ENCODE results near the gene NBAS.

GRCh38 chr2:15331787-15332186 is 229.3 kb downstream of the NBAS start:
- no peak for TF ChIP-seq CTCF (conservative IDR thresholded peaks at IDR 0.05; ENCODE audit: low read depth, low read length)
- TF ChIP-seq, protein P1, sequence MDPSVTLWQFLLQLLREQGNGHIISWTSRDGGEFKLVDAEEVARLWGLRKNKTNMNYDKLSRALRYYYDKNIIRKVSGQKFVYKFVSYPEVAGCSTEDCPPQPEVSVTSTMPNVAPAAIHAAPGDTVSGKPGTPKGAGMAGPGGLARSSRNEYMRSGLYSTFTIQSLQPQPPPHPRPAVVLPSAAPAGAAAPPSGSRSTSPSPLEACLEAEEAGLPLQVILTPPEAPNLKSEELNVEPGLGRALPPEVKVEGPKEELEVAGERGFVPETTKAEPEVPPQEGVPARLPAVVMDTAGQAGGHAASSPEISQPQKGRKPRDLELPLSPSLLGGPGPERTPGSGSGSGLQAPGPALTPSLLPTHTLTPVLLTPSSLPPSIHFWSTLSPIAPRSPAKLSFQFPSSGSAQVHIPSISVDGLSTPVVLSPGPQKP (IDR thresholded peaks at IDR 0.05; ENCODE audit: borderline replicate concordance, low read depth, low read length) = no peak
- no peak for TF ChIP-seq RFX5 (IDR thresholded peaks at IDR 0.05; ENCODE audit: low read depth, low read length)
- TF ChIP-seq POLR2A (IDR thresholded peaks at IDR 0.05; ENCODE audit: low read depth, low read length) = no peak
- no peak for TF ChIP-seq CEBPB (IDR thresholded peaks at IDR 0.05; ENCODE audit: low read depth, low read length)
- TF ChIP-seq RCOR1 (IDR thresholded peaks at IDR 0.05; ENCODE audit: insufficient replicate concordance, low read length) = no peak
- TF ChIP-seq, protein P2, sequence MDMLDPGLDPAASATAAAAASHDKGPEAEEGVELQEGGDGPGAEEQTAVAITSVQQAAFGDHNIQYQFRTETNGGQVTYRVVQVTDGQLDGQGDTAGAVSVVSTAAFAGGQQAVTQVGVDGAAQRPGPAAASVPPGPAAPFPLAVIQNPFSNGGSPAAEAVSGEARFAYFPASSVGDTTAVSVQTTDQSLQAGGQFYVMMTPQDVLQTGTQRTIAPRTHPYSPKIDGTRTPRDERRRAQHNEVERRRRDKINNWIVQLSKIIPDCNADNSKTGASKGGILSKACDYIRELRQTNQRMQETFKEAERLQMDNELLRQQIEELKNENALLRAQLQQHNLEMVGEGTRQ (IDR thresholded peaks at IDR 0.05; ENCODE audit: low read depth, low read length) = no peak
- TF ChIP-seq SMC3 (IDR thresholded peaks at IDR 0.05; ENCODE audit: low read depth, low read length) = no peak
- TF ChIP-seq MAFK (IDR thresholded peaks at IDR 0.05; ENCODE audit: low read depth, low read length) = no peak
- no peak for TF ChIP-seq FOS (IDR thresholded peaks at IDR 0.05; ENCODE audit: low read depth, low read length)
- no peak for TF ChIP-seq RAD21 (IDR thresholded peaks at IDR 0.05; ENCODE audit: low read length)
- no peak for TF ChIP-seq BHLHE40 (IDR thresholded peaks at IDR 0.05; ENCODE audit: low read depth, low read length)
- TF ChIP-seq CHD1 (IDR thresholded peaks at IDR 0.05; ENCODE audit: low read depth, low read length) = no peak

All from IMR-90 (cell line).